Thyroid gland (tissue), 4 donors: ENCODE measurements around the gene PLD1. TPM values are rescaled to one million over a fixed set of nuclear protein-coding genes. Genes with fewer than 3 reads are reported as not detected.

Experiments
- DNase-seq, 2 donors: peaks; one replicate each; pipeline ENCODE4 v3.0.0-alpha.2; 2019
- H3K27ac ChIP-seq, 3 donors: fragments of 200-600 bp; sonication (generic); 1 replicate in 2 of 3; 2 replicates in 1 of 3; pipeline ENCODE4 v1.5.1; 2016 to 2019; ENCODE audit warnings: mild to moderate bottlenecking in 1 of 3, moderate library complexity in 1 of 3
- H3K27me3 ChIP-seq: fragments of 200-600 bp; sonication (generic); one replicate; pipeline ENCODE4 v1.5.1; 2019
- H3K36me3 ChIP-seq, 2 donors: fragments of 200-600 bp; sonication (generic); one replicate each; pipeline ENCODE4 v1.5.1; 2016 to 2019
- H3K4me1 ChIP-seq, 2 donors: fragments of 200-600 bp; sonication (generic); one replicate each; pipeline ENCODE4 v1.5.1; 2017 to 2019
- H3K4me3 ChIP-seq, 3 donors: fragments of 200-600 bp; sonication (generic); replicated peaks in 1 of 3; 1 replicate in 2 of 3; 2 replicates in 1 of 3; pipeline ENCODE4 v1.5.1; 2016; ENCODE audit warnings: mild to moderate bottlenecking in 1 of 3
- H3K9me3 ChIP-seq: fragments of 200-600 bp; sonication (generic); one replicate; pipeline ENCODE4 v1.5.1; 2017
- CTCF ChIP-seq, 6 experiments: fragments of 200-600 bp in 3 of 6; fragments of 450-650 bp in 3 of 6; sonication (generic) in 3 of 6; IDR thresholded peaks; one replicate each; pipeline ENCODE4 v1.5.1; 2016 to 2019; ENCODE audit warnings: antibody characterized with exemption in 6 of 6, mild to moderate bottlenecking in 2 of 6, inconsistent platforms in 1 of 6, moderate library complexity in 1 of 6
- POLR2A ChIP-seq, 2 donors: fragments of 450-650 bp; IDR thresholded peaks; one replicate each; pipeline ENCODE4 v1.6.1; 2017; ENCODE audit warnings: antibody characterized with exemption in 2 of 2, mild to moderate bottlenecking in 2 of 2, moderate library complexity in 1 of 2
- WGBS, 2 donors: methylation state at CpG; one replicate each; pipeline ENCODE4 v1.1.5; 2017; 5-methylcytosine and 5-hydroxymethylcytosine counted together
- intact Hi-C: fragments of 100-400 bp; cut with DNase I; formaldehyde crosslinking; loops from one replicate; pipeline ENCODE4 v1.15.1; 2023
- total RNA-seq, 4 donors: library from RNA; depleted of rRNA; stranded (reverse); fragments of >200 nt; gene quantifications; one replicate each; pipeline ENCODE4 v1.2.3, GENCODE V29; 2016

The PLD1 gene
- total RNA-seq, 4 donors from 2014 or later = 13.0 to 21.7 (median 19.8) TPM

GRCh38 chr3:171841620-171842000 is 31.3 kb upstream of the PLD1 start:
- H3K27ac ChIP-seq = no peak overlapping the region
- intact Hi-C loops = no loop called here
- DNase-seq = no peak
- H3K4me1 ChIP-seq = peaks cover 14 to 27% of the 10 kb centered on the region in 2 donors
- H3K9me3 ChIP-seq = no peaks in the 10 kb centered on the region
- no peaks in the 10 kb centered on the region for H3K27me3 ChIP-seq
- no peak for TF ChIP-seq POLR2A (IDR thresholded peaks at IDR 0.05)
- no peak for TF ChIP-seq CTCF (IDR thresholded peaks at IDR 0.05)
- H3K36me3 ChIP-seq = no peaks in the 10 kb centered on the region
- H3K4me3 ChIP-seq = no peak overlapping the region
- WGBS, 2 donors = 88 to 98% methylated on average over 1 of the region's 1 CpG

GRCh38 chr3:171840811-171841619 is 30.7 kb upstream of the PLD1 start:
- H3K27me3 ChIP-seq = no peaks in the 10 kb centered on the region
- H3K4me3 ChIP-seq = no peak overlapping the region
- no peaks in the 10 kb centered on the region for H3K9me3 ChIP-seq
- intact Hi-C loops = no loop called here
- H3K4me1 ChIP-seq = peaks cover 14 to 27% of the 10 kb centered on the region in 2 donors
- DNase-seq = peak; percentile 13 to 37
- TF ChIP-seq CTCF (IDR thresholded peaks at IDR 0.05) (no peak), POLR2A (IDR thresholded peaks at IDR 0.05) (no peak)
- 50 to 53% methylated on average over 6 of the region's 6 CpGs for WGBS, 2 donors
- H3K36me3 ChIP-seq = no peaks in the 10 kb centered on the region
- H3K27ac ChIP-seq = no peak overlapping the region

- Histone ChIP-seq H3K4me3 (no peak overlapping the region), H3K27ac (no peak overlapping the region), H3K27me3 (no peaks in the 10 kb centered on the region), H3K9me3 (no peaks in the 10 kb centered on the region), H3K4me1 (peaks cover 14 to 27% of the 10 kb centered on the region in 2 donors), H3K36me3 (no peaks in the 10 kb centered on the region)
- no peak for DNase-seq
- TF ChIP-seq CTCF (IDR thresholded peaks at IDR 0.05) = no peak
- no peak for TF ChIP-seq POLR2A (IDR thresholded peaks at IDR 0.05)
- 72 to 90% methylated on average over 2 of the region's 2 CpGs for WGBS, 2 donors
- intact Hi-C loops = no loop called here
These were observed 30.1 kb upstream of the PLD1 start for GRCh38 chr3:171840445-171840810.

GRCh38 chr3:171839270-171839669 is 29.0 kb upstream of the PLD1 start:
- H3K27ac ChIP-seq = no peak overlapping the region
- intact Hi-C loops = no loop called here
- H3K27me3 ChIP-seq = no peaks in the 10 kb centered on the region
- no peaks in the 10 kb centered on the region for H3K36me3 ChIP-seq
- 81 to 87% methylated on average over 2 of the region's 2 CpGs for WGBS, 2 donors
- H3K4me1 ChIP-seq = peaks cover 14 to 27% of the 10 kb centered on the region in 2 donors
- no peak for DNase-seq
- no peaks in the 10 kb centered on the region for H3K9me3 ChIP-seq
- H3K4me3 ChIP-seq = no peak overlapping the region
- TF ChIP-seq CTCF (IDR thresholded peaks at IDR 0.05) (no peak), POLR2A (IDR thresholded peaks at IDR 0.05) (no peak)

GRCh38 chr3:171838218-171838720 is 28.0 kb upstream of the PLD1 start:
- Histone ChIP-seq H3K4me1 (peaks cover 13 to 26% of the 10 kb centered on the region in 2 donors), H3K9me3 (no peaks in the 10 kb centered on the region), H3K27me3 (no peaks in the 10 kb centered on the region), H3K4me3 (no peak overlapping the region), H3K27ac (peak overlapping the region; percentile 27 to 40 (median 33)), H3K36me3 (no peaks in the 10 kb centered on the region)
- 42 to 44% methylated on average over 6 of the region's 6 CpGs for WGBS, 2 donors
- DNase-seq = peak in 1 of 2 donors; percentile 13
- no peak for TF ChIP-seq POLR2A (IDR thresholded peaks at IDR 0.05)
- TF ChIP-seq CTCF (IDR thresholded peaks at IDR 0.05) = no peak
- intact Hi-C loops = no loop called here
